ENCODE data around the gene CHL1.

Gene CHL1

GRCh38 chr3:449711-450110 lies 253.1 kb downstream of the CHL1 start:
- TF ChIP-seq GATA2 (IDR thresholded peaks at IDR 0.05; ENCODE audit: low read depth, low read length) = no peak
- no peak for TF ChIP-seq GATA3 (IDR thresholded peaks at IDR 0.05; ENCODE audit: low read depth, low read length)

GRCh38 chr3:452221-452620 lies 255.7 kb downstream of the CHL1 start:
- TF ChIP-seq GATA2 (IDR thresholded peaks at IDR 0.05; ENCODE audit: low read depth, low read length) (no peak), GATA3 (IDR thresholded peaks at IDR 0.05; ENCODE audit: low read depth, low read length) (no peak)

- TF ChIP-seq GATA3 (IDR thresholded peaks at IDR 0.05; ENCODE audit: low read depth, low read length) (no peak), GATA2 (IDR thresholded peaks at IDR 0.05; ENCODE audit: low read depth, low read length) (no peak)
These were observed 256.5 kb downstream of the CHL1 start for GRCh38 chr3:453106-453505.

GRCh38 chr3:454986-455385 lies 258.4 kb downstream of the CHL1 start:
- TF ChIP-seq GATA2 (IDR thresholded peaks at IDR 0.05; ENCODE audit: low read depth, low read length) (no peak), GATA3 (IDR thresholded peaks at IDR 0.05; ENCODE audit: low read depth, low read length) (no peak)

- TF ChIP-seq GATA2 (IDR thresholded peaks at IDR 0.05; ENCODE audit: low read depth, low read length) = no peak
- no peak for TF ChIP-seq GATA3 (IDR thresholded peaks at IDR 0.05; ENCODE audit: low read depth, low read length)
These were observed 261.6 kb downstream of the CHL1 start for GRCh38 chr3:458124-458523.

GRCh38 chr3:458653-459310 lies 262.2 kb downstream of the CHL1 start:
- no peak for TF ChIP-seq GATA2 (IDR thresholded peaks at IDR 0.05; ENCODE audit: low read depth, low read length)
- TF ChIP-seq GATA3 (IDR thresholded peaks at IDR 0.05; ENCODE audit: low read depth, low read length) = no peak
